CD4-positive, alpha-beta T cell treated with Interleukin-4 for 4 hours (primary cell): ENCODE measurements around the gene TPK1.

Experiments used
- DNase-seq: peaks from one replicate; pipeline ENCODE4 v3.0.0-alpha.2; 2020

Gene TPK1

GRCh38 chr7:144835652-144836544 lies at the start of gene TPK1:
TPK1 (minus strand) TSS chr7:144836053; CDS start chr7:144835602, 451 bp downstream.
- DNase-seq = peak; percentile 95

GRCh38 chr7:144885478-144885877 lies 49.6 kb upstream of the TPK1 start:
- DNase-seq = no peak

- DNase-seq = no peak
Measured at GRCh38 chr7:144884896-144885295, 49.0 kb upstream of the TPK1 start.

GRCh38 chr7:144873316-144873845 lies 37.5 kb upstream of the TPK1 start:
- DNase-seq = no peak

- DNase-seq = no peak
Measured at GRCh38 chr7:144869082-144869481, 33.2 kb upstream of the TPK1 start.

GRCh38 chr7:144866189-144866588 lies 30.3 kb upstream of the TPK1 start:
- DNase-seq = no peak

- DNase-seq = no peak
Measured at GRCh38 chr7:144863320-144863647, 27.4 kb upstream of the TPK1 start.

GRCh38 chr7:144862612-144863319 lies 26.9 kb upstream of the TPK1 start:
- DNase-seq = no peak

- DNase-seq = no peak
Measured at GRCh38 chr7:144859739-144860138, 23.9 kb upstream of the TPK1 start.

GRCh38 chr7:144857463-144857862 lies 21.6 kb upstream of the TPK1 start:
- no peak for DNase-seq

GRCh38 chr7:144854839-144855424 lies 19.1 kb upstream of the TPK1 start:
- DNase-seq = peak; percentile 6

GRCh38 chr7:144853542-144853941 lies 17.7 kb upstream of the TPK1 start:
- no peak for DNase-seq

GRCh38 chr7:144848078-144848477 lies 12.2 kb upstream of the TPK1 start:
- DNase-seq = no peak

- peak; percentile 41 for DNase-seq
Measured at GRCh38 chr7:144842377-144842851, 6.6 kb upstream of the TPK1 start.

GRCh38 chr7:144836545-144836842 lies 641 bp upstream of the TPK1 start:
- DNase-seq = no peak

GRCh38 chr7:144835155-144835611 lies 670 bp downstream of the TPK1 start:
- peak; percentile 38 for DNase-seq

- DNase-seq = peak; percentile 61
Measured at GRCh38 chr7:144834641-144835144, 1.2 kb downstream of the TPK1 start.

- no peak for DNase-seq
Measured at GRCh38 chr7:144830811-144831210, 5.0 kb downstream of the TPK1 start.

GRCh38 chr7:144830024-144830785 lies 5.6 kb downstream of the TPK1 start:
- DNase-seq = no peak

- no peak for DNase-seq
Measured at GRCh38 chr7:144827621-144828020, 8.2 kb downstream of the TPK1 start.

GRCh38 chr7:144826208-144826607 lies 9.6 kb downstream of the TPK1 start:
- no peak for DNase-seq

- no peak for DNase-seq
Measured at GRCh38 chr7:144824360-144824759, 11.5 kb downstream of the TPK1 start.

- no peak for DNase-seq
Measured at GRCh38 chr7:144822223-144822622, 13.6 kb downstream of the TPK1 start.
